ENCODE results near the gene TMEM129. TPM values are rescaled to one million over a fixed set of nuclear protein-coding genes. Genes with fewer than 3 reads are reported as not detected.

TMEM129 gene
- total and polyA plus RNA-seq, 2 donors (not counting 1 experiment from before 2014, with no cell fraction given) = 15.0 to 39.6 TPM

- peak; percentile 42 to 47 for DNase-seq (ENCODE audit: low read depth in 2 of 2)
- Histone ChIP-seq H3K9me3 (ENCODE audit: control insufficient read depth, insufficient read depth, low read depth, low read length) (no peaks in the 10 kb centered on the region), H3K4me3 (replicated peaks in 1 of 4; ENCODE audit: control extremely low read depth in 1 of 4, insufficient read depth in 1 of 4, low read depth in 3 of 4, low read length in 4 of 4) (peak overlapping the region; percentile 76 to 82 (median 78)), H3K27me3 (ENCODE audit: control insufficient read depth, insufficient read depth, low read length) (no peaks in the 10 kb centered on the region), H3K36me3 (ENCODE audit: control insufficient read depth, insufficient read depth, low read length) (peaks cover 16% of the 10 kb centered on the region), H3K27ac (ENCODE audit: insufficient read depth, low read length) (peak overlapping the region; percentile 78), H3K4me2 (ENCODE audit: extremely low read depth, insufficient read depth, low read length) (peak overlapping the region; percentile 94), H3K79me2 (ENCODE audit: control insufficient read depth, insufficient read depth, low read length) (peaks cover 66% of the 10 kb centered on the region), H4K20me1 (ENCODE audit: control insufficient read depth, extremely low read depth, insufficient read depth, low read length) (no peaks in the 10 kb centered on the region), H3K9ac (ENCODE audit: insufficient read depth, low read length) (peak overlapping the region; percentile 84), H3K4me1 (ENCODE audit: control insufficient read depth, extremely low read depth, insufficient read depth, low read length) (peaks cover 16% of the 10 kb centered on the region), H2AFZ (ENCODE audit: low read length) (peak overlapping the region; percentile 85)
- no peak for TF ChIP-seq CTCF (conservative IDR thresholded peaks at IDR 0.05 in 1 of 2, IDR thresholded peaks at IDR 0.05 in 1 of 2; ENCODE audit: low read depth in 1 of 2, low read length in 2 of 2)
- no peak for TF ChIP-seq EZH2 (IDR thresholded peaks at IDR 0.05; ENCODE audit: low read length, missing control alignments)
These were observed 750 bp downstream of the TMEM129 start for GRCh38 chr4:1720163-1720983.

DNA sequence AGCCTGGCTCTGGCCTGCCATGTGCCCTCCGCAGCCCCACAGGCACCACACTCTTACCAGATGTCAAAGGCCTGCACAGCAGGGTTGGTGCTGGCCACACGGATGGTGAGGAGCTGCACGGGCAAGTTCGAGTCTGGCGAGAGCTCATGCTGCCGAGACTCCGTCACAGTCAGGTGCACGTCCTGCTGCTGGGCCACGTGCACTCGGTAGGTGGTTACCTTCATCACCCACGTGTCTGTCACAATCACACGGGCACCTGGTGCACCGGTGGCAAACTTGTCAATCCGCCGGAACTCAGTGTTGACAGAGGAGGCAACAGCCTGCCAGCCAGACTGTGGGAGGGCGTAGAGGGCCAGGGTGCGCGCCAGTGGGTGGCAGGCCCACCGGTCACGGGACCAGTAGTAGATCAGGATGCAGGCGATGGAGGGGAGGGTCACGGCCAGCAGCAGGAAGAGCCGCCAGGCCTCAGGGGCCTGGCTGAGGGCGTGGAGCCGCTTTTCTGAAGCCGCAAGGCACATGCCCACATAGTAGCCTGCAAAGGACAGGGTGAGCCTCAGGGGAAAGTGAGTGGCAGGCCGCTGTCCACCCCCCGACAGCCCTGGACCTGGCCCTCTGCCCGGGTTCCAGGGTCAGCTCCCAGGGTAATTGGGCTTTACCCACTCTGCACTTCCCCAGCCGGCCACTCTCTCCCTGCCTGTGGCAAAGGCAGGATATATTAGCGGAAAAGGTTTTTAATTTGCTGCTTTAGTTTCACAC, 2.9 kb downstream of the TMEM129 start:
- no peaks in the 10 kb centered on the region for H3K27me3 ChIP-seq (ENCODE audit: control insufficient read depth, insufficient read depth, low read length)
- H3K9me3 ChIP-seq (ENCODE audit: control insufficient read depth, insufficient read depth, low read depth, low read length) = no peaks in the 10 kb centered on the region
- no peak overlapping the region for H3K9ac ChIP-seq (ENCODE audit: insufficient read depth, low read length)
- no peak overlapping the region for H3K4me2 ChIP-seq (ENCODE audit: extremely low read depth, insufficient read depth, low read length)
- no peak for DNase-seq (ENCODE audit: low read depth in 2 of 2)
- H2AFZ ChIP-seq (ENCODE audit: low read length) = no peak overlapping the region
- H3K36me3 ChIP-seq (ENCODE audit: control insufficient read depth, insufficient read depth, low read length) = peaks cover 14% of the 10 kb centered on the region
- TF ChIP-seq CTCF (conservative IDR thresholded peaks at IDR 0.05 in 1 of 2, IDR thresholded peaks at IDR 0.05 in 1 of 2; ENCODE audit: low read depth in 1 of 2, low read length in 2 of 2) = no peak
- no peak for TF ChIP-seq EZH2 (IDR thresholded peaks at IDR 0.05; ENCODE audit: low read length, missing control alignments)
- H3K79me2 ChIP-seq (ENCODE audit: control insufficient read depth, insufficient read depth, low read length) = peaks cover 54% of the 10 kb centered on the region
- no peak overlapping the region for H3K27ac ChIP-seq (ENCODE audit: insufficient read depth, low read length)
- H3K4me1 ChIP-seq (ENCODE audit: control insufficient read depth, extremely low read depth, insufficient read depth, low read length) = peaks cover 16% of the 10 kb centered on the region
- no peak overlapping the region for H3K4me3 ChIP-seq (replicated peaks in 1 of 4; ENCODE audit: control extremely low read depth in 1 of 4, insufficient read depth in 1 of 4, low read depth in 3 of 4, low read length in 4 of 4)
- no peaks in the 10 kb centered on the region for H4K20me1 ChIP-seq (ENCODE audit: control insufficient read depth, extremely low read depth, insufficient read depth, low read length)
